A673 (cell line): Measurements from ENCODE around the gene SRMS. TPM values are rescaled to one million over a fixed set of nuclear protein-coding genes. Genes with fewer than 3 reads are reported as not detected.

ENCODE experiments used
- BruUV-seq: library from RNA; stranded (reverse); fragments of 400-500 nt; replicated peaks from 2 replicates; lab custom pipeline; 2021; lab: Mats Ljungman, UMichigan
- CTCF ChIA-PET: fragments of 300-600 bp; sonication (Branson Sonifier 250); formaldehyde crosslinking; loops from one replicate; lab custom pipeline; 2022; ENCODE audit warnings: antibody characterized with exemption; lab: Charles Lee
- POLR2A ChIA-PET: fragments of 300-600 bp; sonication (Branson Sonifier 250); formaldehyde crosslinking; loops from one replicate; lab custom pipeline; 2022; ENCODE audit warnings: antibody characterized with exemption; ENCODE audit not compliant: low non-redundant PET; lab: Charles Lee
- DNase-seq: peaks from one replicate; pipeline ENCODE4 v3.0.0-alpha.2; 2015; ENCODE audit warnings: low spot score
- H3K27ac ChIP-seq: fragments of 200-600 bp; sonication (generic); 2 replicates; pipeline ENCODE4 v1.5.1; 2016; ENCODE audit warnings: mixed run types, low read depth, mild to moderate bottlenecking, mixed read lengths, antibody characterized with exemption, low read length; ENCODE audit not compliant: poor library complexity, severe bottlenecking
- H3K27me3 ChIP-seq: fragments of 200-600 bp; sonication (generic); replicated peaks from 2 replicates; pipeline ENCODE4 v1.6.1; 2017; ENCODE audit warnings: mixed run types, low read depth, mild to moderate bottlenecking, mixed read lengths, antibody characterized with exemption, low read length; ENCODE audit not compliant: insufficient read depth, poor library complexity
- H3K36me3 ChIP-seq: fragments of 200-600 bp; sonication (generic); 2 replicates; pipeline ENCODE4 v1.6.1; 2016; ENCODE audit warnings: mixed run types, mild to moderate bottlenecking, mixed read lengths, antibody characterized with exemption, low read length; ENCODE audit not compliant: insufficient read depth, poor library complexity, severe bottlenecking
- H3K4me1 ChIP-seq: fragments of 200-600 bp; sonication (generic); 2 replicates; pipeline ENCODE4 v1.6.1; 2017; ENCODE audit warnings: mixed run types, mild to moderate bottlenecking, mixed read lengths, antibody characterized with exemption, low read length; ENCODE audit not compliant: insufficient read depth, poor library complexity, severe bottlenecking
- H3K4me3 ChIP-seq: fragments of 200-600 bp; sonication (generic); 2 replicates; pipeline ENCODE4 v1.5.1; 2016; ENCODE audit warnings: low read depth, mixed run types, mild to moderate bottlenecking, mixed read lengths, low read length; ENCODE audit not compliant: poor library complexity, severe bottlenecking
- H3K9me3 ChIP-seq: fragments of 200-600 bp; sonication (generic); 2 replicates; pipeline ENCODE4 v1.6.1; 2016; ENCODE audit warnings: mixed run types, low read depth, mild to moderate bottlenecking, mixed read lengths, antibody characterized with exemption, low read length; ENCODE audit not compliant: poor library complexity, severe bottlenecking
- EZH2 ChIP-seq: fragments of 200-600 bp; sonication (generic); IDR thresholded peaks from 2 replicates; pipeline ENCODE4 v1.6.1; 2017; ENCODE audit warnings: borderline replicate concordance, low read depth, mild to moderate bottlenecking, mixed read lengths, antibody characterized with exemption, low read length; ENCODE audit not compliant: poor library complexity, severe bottlenecking
- intact Hi-C: fragments of 100-400 bp; cut with micrococcal nuclease; formaldehyde crosslinking; loops from one replicate; pipeline ENCODE4 v1.10.0; 2022; ENCODE audit not compliant: unreplicated experiment
- total RNA-seq: library from RNA; stranded (reverse); gene quantifications from 2 replicates; pipeline ENCODE4 v1.2.3, GENCODE V29; 2021
- TF ChIP-seq, protein P1 (sequence below): fragments of 300-800, 200-600 bp; sonication (generic); conservative IDR thresholded peaks from 2 replicates; pipeline ENCODE4 v1.5.1; 2017; ENCODE audit warnings: low read depth, mild to moderate bottlenecking, antibody characterized with exemption, low read length, moderate library complexity, mixed read lengths

Gene SRMS
- total RNA-seq, 1 experiment from 2014 or later, result not detected

DNA sequence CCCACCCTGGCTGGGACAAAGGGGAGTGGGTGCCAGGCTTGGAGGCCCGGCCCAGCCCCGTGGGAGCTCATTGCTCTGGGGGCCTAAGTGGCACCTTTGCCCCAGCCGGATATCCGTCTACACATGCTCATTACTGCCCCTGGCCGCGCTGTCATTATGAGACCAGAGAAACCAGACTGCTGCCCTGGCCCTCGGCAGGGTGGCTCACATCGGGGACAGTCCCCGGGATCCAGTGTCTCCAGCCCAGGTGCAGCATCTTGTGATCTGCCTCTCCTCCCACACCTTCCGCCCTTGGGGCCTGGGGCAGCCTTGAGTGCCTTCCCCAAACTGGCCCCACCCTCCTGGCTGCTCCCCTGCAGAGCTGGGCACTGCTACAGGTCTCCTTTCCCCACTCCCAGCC is 4.9 kb downstream of the SRMS start:
- Histone ChIP-seq H3K9me3 (no peaks in the 10 kb centered on the region), H3K4me3 (no peak overlapping the region), H3K36me3 (no peaks in the 10 kb centered on the region), H3K4me1 (peaks cover 1% of the 10 kb centered on the region), H3K27me3 (peaks cover 36% of the 10 kb centered on the region), H3K27ac (no peak overlapping the region)
- ChIA-PET POLR2A (interaction anchor here (0.5 kb wide), 1 partner anchor 116 kb away, joined by 3 read pairs; the partner anchor contains the start of gene RTEL1), CTCF (no interaction called here)
- no peak for DNase-seq
- no TSS peak for BruUV-seq
- intact Hi-C loops, result no loop called here
- TF ChIP-seq EZH2, result no peak
- TF ChIP-seq, protein P1, sequence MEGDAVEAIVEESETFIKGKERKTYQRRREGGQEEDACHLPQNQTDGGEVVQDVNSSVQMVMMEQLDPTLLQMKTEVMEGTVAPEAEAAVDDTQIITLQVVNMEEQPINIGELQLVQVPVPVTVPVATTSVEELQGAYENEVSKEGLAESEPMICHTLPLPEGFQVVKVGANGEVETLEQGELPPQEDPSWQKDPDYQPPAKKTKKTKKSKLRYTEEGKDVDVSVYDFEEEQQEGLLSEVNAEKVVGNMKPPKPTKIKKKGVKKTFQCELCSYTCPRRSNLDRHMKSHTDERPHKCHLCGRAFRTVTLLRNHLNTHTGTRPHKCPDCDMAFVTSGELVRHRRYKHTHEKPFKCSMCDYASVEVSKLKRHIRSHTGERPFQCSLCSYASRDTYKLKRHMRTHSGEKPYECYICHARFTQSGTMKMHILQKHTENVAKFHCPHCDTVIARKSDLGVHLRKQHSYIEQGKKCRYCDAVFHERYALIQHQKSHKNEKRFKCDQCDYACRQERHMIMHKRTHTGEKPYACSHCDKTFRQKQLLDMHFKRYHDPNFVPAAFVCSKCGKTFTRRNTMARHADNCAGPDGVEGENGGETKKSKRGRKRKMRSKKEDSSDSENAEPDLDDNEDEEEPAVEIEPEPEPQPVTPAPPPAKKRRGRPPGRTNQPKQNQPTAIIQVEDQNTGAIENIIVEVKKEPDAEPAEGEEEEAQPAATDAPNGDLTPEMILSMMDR, result no peak

DNA sequence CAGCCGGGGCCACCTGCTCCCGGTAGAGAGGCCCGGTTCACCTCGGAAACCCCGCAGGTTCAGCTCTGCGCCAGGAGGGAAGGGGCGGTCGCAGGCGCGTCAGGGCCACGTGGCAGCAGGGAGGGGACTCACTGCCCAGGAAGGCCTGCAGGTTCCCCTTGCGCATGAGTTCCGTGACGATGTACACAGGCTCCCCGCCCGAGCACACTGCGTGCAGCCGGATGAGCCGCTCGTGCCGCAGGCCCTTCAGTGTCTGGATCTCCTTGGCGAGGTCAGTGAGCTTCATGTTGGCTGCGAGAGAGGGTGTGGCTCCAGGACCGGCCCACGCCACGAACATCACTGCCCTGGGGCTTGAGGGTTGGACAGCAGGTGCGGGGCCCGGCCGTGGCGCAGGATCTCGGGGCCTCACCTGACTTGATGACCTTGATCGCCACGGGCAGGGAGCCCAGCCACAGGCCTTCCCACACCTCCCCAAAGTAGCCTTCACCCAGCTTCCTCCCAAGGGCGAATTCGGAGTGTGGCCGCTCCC is 5.5 kb downstream of the SRMS start:
- POLR2A ChIA-PET, result interaction anchor here (0.5 kb wide), 1 partner anchor 116 kb away, joined by 3 read pairs; the partner anchor contains the start of gene RTEL1

DNA sequence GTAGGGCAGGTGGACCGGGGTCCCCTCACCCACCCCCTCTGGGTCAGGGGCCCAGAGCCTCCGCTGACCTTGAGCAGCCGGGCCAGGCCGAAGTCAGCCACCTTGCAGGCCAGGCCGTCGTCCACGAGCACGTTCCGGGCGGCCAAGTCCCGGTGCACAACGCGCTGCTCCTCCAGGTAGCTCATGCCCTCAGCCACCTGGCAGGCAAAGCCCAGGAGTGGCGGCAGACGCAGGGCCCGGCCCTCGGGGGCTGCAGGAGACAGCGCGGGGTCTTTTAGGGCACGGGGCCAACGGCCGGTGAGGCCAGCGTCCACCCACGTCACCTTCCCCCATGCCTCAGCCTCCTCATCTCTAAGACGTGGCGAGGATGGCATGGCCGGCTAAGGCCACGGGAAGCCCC is 6.2 kb downstream of the SRMS start:
- TF ChIP-seq, protein P1, result no peak
- no peak for TF ChIP-seq EZH2
- Histone ChIP-seq H3K27me3 (peaks cover 23% of the 10 kb centered on the region), H3K4me3 (no peak overlapping the region), H3K36me3 (no peaks in the 10 kb centered on the region), H3K4me1 (peaks cover 5% of the 10 kb centered on the region), H3K27ac (no peak overlapping the region), H3K9me3 (no peaks in the 10 kb centered on the region)
- no peak for DNase-seq
- intact Hi-C loops, result no loop called here
- no TSS peak for BruUV-seq
- POLR2A ChIA-PET, result interaction anchor here (0.5 kb wide), 1 partner anchor 33 kb away, joined by 4 read pairs; the partner anchor contains the start of gene HELZ2
- CTCF ChIA-PET, result no interaction called here

More for the DNA sequence above, 5.5 kb downstream of the SRMS start:
- no peak for TF ChIP-seq EZH2
- TF ChIP-seq, protein P1, result no peak
- H3K4me3 ChIP-seq, result no peak overlapping the region
- no peak for DNase-seq
- H3K27me3 ChIP-seq, result peaks cover 30% of the 10 kb centered on the region
- no peaks in the 10 kb centered on the region for H3K9me3 ChIP-seq
- intact Hi-C loops, result no loop called here
- no peaks in the 10 kb centered on the region for H3K36me3 ChIP-seq
- BruUV-seq, result no TSS peak
- peaks cover 5% of the 10 kb centered on the region for H3K4me1 ChIP-seq
- no peak overlapping the region for H3K27ac ChIP-seq
- CTCF ChIA-PET, result no interaction called here
